ENCODE results near the gene ABTB2.

ABTB2 gene

DNA sequence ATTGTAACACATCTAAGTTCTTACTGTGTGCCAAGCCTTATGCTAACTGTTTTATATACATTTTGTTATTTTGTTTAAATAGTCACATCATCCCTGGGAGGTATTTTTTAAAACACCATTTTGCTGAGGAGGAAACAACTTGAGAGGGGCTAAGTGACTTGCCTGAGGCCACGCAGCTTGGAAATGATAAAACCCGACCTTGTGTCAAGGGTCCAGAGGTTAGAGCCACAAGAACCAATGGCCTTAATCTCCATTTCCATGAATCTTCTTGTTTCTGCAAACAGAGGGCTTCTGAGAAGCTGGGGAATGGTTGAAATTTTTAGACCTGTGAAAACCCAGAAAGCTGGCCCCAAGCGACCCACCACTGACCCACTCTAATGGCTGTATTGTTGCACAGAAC is 16.7 kb downstream of the ABTB2 start:
- no peak for DNase-seq

GRCh38 chr11:34340653-34341052 is 17.2 kb downstream of the ABTB2 start:
- no peak for DNase-seq

GRCh38 chr11:34339149-34340064 is 18.4 kb downstream of the ABTB2 start:
- no peak for DNase-seq

- no peak for DNase-seq
Observed at GRCh38 chr11:34337016-34337415, 20.8 kb downstream of the ABTB2 start.

GRCh38 chr11:34335801-34336200 is 22.0 kb downstream of the ABTB2 start:
- DNase-seq = no peak

DNA sequence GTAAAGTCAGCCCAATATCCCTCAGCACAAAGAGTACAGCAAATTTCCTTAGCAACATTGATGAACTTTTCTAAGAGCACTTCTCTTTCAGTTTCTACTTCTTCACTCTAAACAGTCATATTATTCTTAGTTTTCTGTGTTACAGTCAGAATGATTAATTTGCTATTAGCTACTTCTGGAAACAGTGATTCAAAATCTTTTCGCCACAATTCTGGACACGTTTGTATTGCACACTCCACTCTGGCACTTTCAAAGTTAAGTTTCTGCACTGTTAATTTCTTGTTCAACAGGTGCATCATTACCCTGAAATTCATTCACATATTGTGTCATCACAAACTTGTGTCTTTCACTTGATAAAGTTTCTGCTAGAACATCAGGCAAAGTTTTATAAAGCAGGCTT is 22.5 kb downstream of the ABTB2 start:
- no peak for DNase-seq

GRCh38 chr11:34333787-34334186 is 24.0 kb downstream of the ABTB2 start:
- no peak for DNase-seq

- DNase-seq = no peak
Observed at GRCh38 chr11:34332524-34332923, 25.3 kb downstream of the ABTB2 start.

DNA sequence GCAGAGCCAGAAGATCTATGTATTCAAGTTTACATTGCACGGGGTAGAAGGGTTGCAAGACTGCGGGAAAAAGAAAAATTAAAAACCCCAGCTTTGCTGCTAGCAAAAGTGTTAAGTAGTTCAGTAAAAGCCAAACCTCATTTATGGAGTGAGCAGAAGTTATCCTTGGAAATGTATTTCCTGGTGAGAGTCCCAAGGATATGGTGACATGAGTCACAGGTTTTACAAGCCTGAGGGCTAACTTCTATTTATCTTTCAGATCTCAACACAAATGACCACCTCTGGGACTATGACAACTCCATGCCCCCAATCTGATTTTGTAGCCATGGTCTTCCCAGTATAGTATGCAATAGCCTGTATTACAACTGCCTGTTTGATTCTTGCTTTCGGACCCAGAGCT is 26.1 kb downstream of the ABTB2 start:
- DNase-seq = no peak

DNA sequence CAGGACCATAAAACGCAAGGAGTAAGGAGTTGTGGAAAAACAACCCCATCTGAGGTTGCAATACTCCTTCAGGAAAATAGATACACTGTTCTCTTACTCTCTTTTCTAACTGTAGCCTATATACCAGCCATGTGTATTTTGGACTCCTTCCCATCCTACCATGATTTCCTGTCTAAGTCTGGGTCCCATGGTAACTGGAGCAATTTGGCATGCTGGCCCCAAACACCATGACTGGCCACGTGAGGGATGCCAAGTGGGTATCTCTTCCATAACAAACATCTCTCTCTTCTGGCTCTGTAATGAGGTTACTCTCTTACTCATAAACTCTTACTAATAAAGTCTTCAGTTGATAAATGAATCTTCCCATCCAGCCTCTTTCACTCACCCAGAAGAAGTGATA is 26.5 kb downstream of the ABTB2 start:
- peak; percentile 76 for DNase-seq

DNA sequence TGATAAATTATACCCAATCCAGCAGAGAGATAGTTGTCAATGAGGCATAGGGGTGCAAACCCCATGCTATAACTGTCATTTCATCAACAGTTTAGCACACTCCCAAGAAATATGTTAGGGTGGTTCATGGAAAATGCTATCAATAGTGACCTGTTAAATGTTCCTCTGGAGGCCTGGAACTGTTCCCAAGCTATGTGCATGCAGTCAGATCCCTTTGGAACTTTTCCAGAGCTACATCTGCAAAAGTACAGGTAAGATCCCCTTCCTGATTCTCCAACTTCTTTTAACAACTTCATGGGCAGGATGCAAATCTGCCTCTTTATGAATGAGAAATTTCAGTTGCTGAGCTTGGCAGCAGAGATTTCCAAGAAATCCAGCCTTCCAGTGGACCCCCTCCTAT is 27.2 kb downstream of the ABTB2 start:
- DNase-seq = no peak

DNA sequence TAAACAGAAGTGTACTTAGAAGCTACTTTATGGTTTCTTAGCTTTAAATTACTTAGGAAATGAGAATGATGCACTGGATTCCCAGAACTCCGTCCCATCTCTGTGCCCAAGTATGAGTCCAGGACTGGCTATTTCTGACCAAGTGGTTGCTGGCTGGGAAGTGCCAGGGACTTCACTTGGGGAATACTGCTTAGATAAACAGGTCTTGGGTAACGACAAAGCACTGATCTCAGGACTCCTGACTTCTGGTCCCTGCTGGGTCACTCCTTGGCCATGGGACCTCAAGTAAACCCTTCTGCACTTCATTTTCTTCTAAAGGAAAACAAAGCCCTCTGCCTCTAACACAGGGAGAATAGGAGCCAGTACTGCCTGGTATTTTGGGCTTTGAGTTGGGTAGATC is 27.9 kb downstream of the ABTB2 start:
- DNase-seq = no peak

- no peak for DNase-seq
Observed at GRCh38 chr11:34328632-34328910, 29.2 kb downstream of the ABTB2 start.

DNA sequence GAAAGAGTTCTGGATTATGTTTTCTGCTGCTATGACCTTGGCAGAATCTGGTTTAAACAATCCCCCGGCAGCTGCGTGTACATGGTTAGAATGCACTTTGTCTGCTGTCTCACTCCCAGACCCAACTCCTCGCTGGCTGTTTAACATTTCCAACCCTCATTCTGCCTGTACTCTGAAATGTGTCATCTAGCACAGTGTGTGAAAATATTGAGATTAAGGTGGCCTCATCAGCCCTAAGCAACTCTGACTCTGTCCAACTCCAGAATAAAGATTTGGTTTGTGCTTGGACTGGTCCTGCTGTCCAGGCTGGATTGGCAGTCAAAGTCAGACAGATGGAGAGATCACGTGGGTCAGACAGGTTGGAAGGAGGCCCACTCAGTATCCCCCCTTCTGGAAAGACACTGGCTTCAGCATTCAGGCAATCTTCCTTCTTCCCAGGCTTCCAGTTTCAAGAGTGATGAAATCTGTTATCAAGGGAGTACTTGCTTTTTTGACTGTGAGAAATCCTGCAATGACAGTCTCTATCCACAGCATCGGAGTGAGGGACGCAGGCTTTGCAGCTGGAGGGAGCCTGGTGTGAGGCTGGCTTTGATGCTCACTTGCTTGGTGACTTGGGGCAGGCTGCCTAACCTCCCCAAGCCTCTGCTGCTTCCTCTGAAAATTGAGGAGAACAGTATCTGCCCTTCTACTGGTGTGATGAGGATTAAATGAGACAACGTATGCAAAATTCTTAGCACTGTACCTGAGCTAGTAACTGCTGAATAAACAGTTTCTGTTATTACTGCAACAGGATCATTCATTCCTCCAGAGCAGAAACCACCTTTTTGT is 29.8 kb downstream of the ABTB2 start:
- DNase-seq = no peak

- no peak for DNase-seq
Observed at GRCh38 chr11:34324466-34324865, 33.3 kb downstream of the ABTB2 start.

DNA sequence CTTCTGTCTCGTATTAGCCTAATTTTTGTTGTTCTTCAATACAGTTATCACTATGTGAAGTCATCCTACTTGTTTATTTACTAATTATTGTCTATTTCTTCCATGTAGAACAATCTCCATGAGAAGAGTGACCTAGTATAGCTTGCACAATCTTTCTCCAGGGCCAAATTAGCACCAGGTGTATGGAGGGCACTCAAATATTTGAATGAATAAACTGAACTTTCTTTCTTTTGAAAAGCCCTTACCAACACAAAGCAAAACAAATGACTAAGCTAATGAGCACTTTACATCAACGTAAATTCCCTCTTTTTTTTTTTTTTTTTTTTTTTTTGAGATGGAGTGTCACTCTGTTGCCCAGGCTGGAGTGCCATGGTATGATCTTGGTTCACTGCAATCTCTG is 34.2 kb downstream of the ABTB2 start:
- no peak for DNase-seq

DNA sequence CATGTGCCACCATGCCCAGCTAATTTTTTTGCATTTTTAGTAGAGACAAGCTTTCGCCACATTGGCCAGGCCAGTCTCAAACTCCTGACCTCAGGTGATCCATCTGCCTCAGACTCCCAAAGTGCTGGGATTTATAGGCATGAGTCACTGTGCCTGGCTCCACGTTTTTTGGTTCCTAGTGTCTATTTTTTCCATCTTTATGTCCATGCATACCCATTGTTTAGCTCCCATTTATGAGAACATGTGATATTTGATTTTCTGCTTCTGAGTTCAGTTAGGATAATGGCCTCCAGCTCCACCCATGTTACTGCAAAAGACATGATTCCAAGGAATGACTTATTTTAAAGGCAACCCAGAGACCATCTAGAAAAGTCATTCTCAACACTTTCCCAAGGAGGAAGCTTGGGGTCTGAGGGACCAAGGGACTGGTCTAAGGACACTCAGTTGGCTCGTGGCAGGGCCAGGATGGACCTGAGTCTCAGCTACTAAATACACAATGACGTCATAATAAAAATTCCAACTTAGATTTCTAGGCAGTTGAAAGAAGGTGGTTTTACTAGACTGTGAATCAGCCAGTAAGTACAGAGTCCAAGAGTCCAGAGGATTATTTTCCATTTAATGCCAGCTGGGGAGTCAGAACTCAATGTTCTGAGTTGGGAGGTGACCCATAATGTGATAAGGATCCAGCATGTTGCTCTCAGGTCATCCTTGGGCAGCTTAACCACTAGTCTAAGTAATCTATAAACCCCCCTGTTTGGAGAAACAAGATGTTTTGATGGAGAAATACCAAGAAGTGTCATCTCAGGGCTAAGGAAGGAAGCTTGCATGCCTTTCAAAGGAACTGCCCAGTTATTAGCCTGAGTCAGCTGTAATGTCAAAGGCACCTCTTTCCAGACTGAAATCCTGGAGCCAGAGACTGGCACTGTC is 39.4 kb downstream of the ABTB2 start:
- peak; percentile 32 for DNase-seq

GRCh38 chr11:34317666-34318065 is 40.1 kb downstream of the ABTB2 start:
- no peak for DNase-seq

DNA sequence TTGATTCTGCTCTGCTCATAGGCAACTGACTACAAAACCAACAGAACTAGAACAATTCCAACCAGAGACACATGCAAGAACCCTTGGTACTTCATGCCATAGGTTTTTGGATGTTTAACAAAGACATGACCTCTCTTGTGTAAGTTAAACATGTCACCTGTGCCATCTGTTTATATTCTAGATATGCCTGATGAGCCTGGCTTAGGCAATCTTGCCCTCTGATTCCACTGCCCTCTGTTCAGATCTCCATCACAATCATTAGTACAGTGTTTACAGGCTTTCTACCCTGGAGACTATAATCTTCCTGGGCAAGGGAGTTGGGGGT is 40.8 kb downstream of the ABTB2 start:
- no peak for DNase-seq

DNA sequence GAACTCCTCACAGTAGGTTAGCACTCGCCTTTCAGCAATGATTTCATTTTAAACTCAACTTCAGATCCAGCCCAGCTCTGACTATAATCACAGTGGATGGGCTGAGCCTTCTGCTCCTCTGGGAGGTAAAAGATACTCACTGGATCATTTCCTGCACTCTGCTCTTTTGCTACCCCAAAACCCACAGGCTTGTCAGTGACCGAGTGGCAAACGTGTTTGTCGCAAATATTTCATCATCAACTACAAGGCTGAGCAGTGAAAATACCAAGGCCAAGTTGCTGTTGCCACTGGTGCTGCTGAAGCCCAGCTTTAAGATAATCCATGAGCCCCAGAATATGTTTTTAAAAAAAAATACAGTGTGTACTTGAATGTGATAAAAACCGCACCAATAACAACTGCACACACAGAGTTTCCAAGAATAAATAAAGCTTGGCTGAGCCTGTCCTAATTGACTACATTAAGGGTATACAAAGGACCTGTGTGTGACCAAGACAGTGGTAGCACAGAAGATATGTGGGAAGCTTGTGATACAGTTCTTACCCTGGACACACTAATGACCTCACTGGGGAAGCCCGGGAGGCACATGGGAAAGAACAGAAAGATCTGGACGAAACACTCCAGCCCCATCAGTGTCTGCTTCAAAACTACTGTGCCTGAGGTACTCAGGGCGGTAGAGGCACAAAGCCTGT is 41.3 kb downstream of the ABTB2 start:
- DNase-seq = peak; percentile 40

DNA sequence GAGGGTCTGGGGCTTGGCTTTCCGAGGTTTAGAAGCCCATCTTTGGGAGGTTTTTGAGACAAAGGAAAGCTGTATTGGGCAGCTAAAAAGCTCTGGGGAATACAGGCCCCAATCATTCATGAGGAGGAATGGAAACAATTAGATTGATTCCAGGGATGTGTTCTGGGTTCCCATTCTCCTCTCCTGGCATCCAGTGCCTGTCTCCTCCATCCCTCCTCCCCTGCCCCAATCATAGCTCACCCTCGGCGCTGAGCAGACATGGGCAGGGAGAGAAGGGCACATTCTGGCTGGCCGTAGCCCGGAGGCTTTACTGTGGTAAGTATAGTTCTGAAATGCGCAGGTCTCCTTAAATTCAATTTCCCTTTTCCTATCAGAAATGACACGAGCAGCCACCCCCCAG is 42.4 kb downstream of the ABTB2 start:
- no peak for DNase-seq

DNA sequence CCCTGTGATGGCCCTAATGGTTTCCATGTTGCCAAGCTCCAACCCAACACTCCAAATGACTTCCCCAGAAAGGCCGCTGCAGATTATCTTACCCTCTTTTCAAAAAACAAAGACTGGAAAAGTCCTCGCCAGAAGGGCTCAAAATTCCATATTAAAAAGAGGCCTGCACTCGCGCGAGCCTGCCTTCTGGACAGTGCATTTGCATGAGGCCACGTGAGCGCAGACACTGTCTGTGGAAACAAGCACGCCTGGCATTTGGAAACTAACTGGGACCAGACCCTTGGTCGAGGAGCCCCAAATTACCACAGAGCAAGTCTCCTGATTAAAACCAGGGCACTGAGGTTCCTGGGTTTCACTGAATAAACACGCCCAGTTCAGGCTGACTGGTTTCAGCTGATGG is 42.9 kb downstream of the ABTB2 start:
- no peak for DNase-seq

DNA sequence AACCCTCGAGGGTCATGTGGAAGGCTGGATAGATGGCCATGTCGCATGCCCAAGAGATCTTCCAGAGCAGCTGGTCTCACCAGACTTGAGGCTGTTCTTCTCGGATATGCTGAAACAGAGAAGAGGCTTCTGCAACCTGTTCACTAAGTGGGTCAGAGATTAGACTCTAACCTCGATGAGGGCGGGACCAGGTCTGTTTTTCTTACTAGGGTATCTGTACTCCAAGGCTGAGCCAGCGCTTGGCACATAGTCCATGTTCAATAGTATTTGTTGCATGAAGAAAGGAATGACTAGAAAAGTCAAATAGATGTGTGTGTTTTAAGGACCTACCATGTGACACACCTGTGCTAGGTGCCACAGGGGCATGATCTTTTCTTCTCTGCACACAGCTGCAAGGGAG is 43.6 kb downstream of the ABTB2 start:
- no peak for DNase-seq

Measured in fibroblast of skin of right quadriceps (primary cell).